ENCODE data around the gene POR.

- TF ChIP-seq CTCF (IDR thresholded peaks at IDR 0.05; ENCODE audit: low read length) (no peak), EZH2 (optimal IDR thresholded peaks at IDR 0.05; ENCODE audit: low read depth, low read length) (no peak), EZH2phosphoT487 (IDR thresholded peaks at IDR 0.05; ENCODE audit: low read length) (no peak)
Observed at GRCh38 chr7:75891815-75892411, 23.0 kb upstream of the POR start.
